ENCODE results near the gene GABARAPL1. TPM values are rescaled to one million over a fixed set of nuclear protein-coding genes. Genes with fewer than 3 reads are reported as not detected.

The GABARAPL1 gene
- total and polyA plus RNA-seq, 2 of the 13 experiments (the other 11 are each of a cell fraction or from before 2014, with no cell fraction given), result 7.9 to 26.1 TPM

GRCh38 chr12:10210225-10210624, 2.5 kb upstream of the GABARAPL1 start:
- Histone ChIP-seq H3K9ac (ENCODE audit: insufficient read depth, low read depth, low read length) (no peak overlapping the region), H3K4me3 (replicated peaks in 1 of 3; ENCODE audit: insufficient read depth in 1 of 3, low read depth in 2 of 3, low read length in 3 of 3) (no peak overlapping the region), H3K4me2 (ENCODE audit: low read depth, low read length) (no peak overlapping the region), H3K9me3 (ENCODE audit: low read length) (no peaks in the 10 kb centered on the region), H3K27me3 (ENCODE audit: control insufficient read depth in 1 of 2, insufficient read depth in 2 of 2, low read length in 2 of 2) (peaks cover 0 to 3% of the 10 kb centered on the region in 2 experiments; a peak in 1 of 5 replicates), H3K27ac (ENCODE audit: extremely low read length, insufficient read depth, low read length) (no peak overlapping the region), H2AFZ (ENCODE audit: low read length) (no peak overlapping the region), H4K20me1 (ENCODE audit: insufficient read depth, low read length) (no peaks in the 10 kb centered on the region), H3K79me2 (ENCODE audit: insufficient read depth, low read length) (no peaks in the 10 kb centered on the region), H3K36me3 (replicated peaks in 1 of 2; ENCODE audit: control insufficient read depth in 1 of 2, insufficient read depth in 2 of 2, low read length in 2 of 2) (no peaks in the 10 kb centered on the region), H3K4me1 (ENCODE audit: insufficient read depth, low read length) (peaks cover 16% of the 10 kb centered on the region; the same call in 1 of the 2 replicates)
- ChIA-PET CTCF (ENCODE audit: low intra/inter-chr PET ratio, low total read pairs) (no interaction called here), POLR2A (no interaction called here)
- FAIRE-seq (no peak), DNase-seq (ENCODE audit: low spot score) (no peak), ATAC-seq (no peak)
- BruUV-seq (replicated peaks), result no TSS peak
- in situ Hi-C loops (cut with HindIII; ENCODE audit: extremely low pct_ligation_motif_present, low pct_unique_long_range_greater_than_20kb) (no loop called here), intact Hi-C loops (cut with micrococcal nuclease; ENCODE audit: unreplicated experiment) (no loop called here)
- 78% methylated on average over 15 of the region's 15 CpGs for WGBS (ENCODE audit: low lambda C conversion rate)
- TF ChIP-seq PHF5A (CRISPR knock-in tag; IDR thresholded peaks at IDR 0.05; ENCODE audit: low read depth, unreplicated experiment), result no peak

- Histone ChIP-seq H2AFZ (ENCODE audit: low read length) (no peak overlapping the region), H3K79me2 (ENCODE audit: insufficient read depth, low read length) (no peaks in the 10 kb centered on the region), H3K4me2 (ENCODE audit: low read depth, low read length) (peak overlapping the region; percentile 98), H4K20me1 (ENCODE audit: insufficient read depth, low read length) (no peaks in the 10 kb centered on the region), H3K4me1 (ENCODE audit: insufficient read depth, low read length) (peaks cover 19% of the 10 kb centered on the region; the same call in 1 of the 2 replicates), H3K27ac (ENCODE audit: extremely low read length, insufficient read depth, low read length) (no peak overlapping the region), H3K9ac (ENCODE audit: insufficient read depth, low read depth, low read length) (no peak overlapping the region), H3K9me3 (ENCODE audit: low read length) (no peaks in the 10 kb centered on the region), H3K4me3 (replicated peaks in 1 of 3; ENCODE audit: insufficient read depth in 1 of 3, low read depth in 2 of 3, low read length in 3 of 3) (peak overlapping the region in 1 of 3 experiments; percentile 82; a peak in 1 of 6 replicates), H3K36me3 (replicated peaks in 1 of 2; ENCODE audit: control insufficient read depth in 1 of 2, insufficient read depth in 2 of 2, low read length in 2 of 2) (no peaks in the 10 kb centered on the region), H3K27me3 (ENCODE audit: control insufficient read depth in 1 of 2, insufficient read depth in 2 of 2, low read length in 2 of 2) (no peaks in the 10 kb centered on the region; a peak in 1 of 5 replicates)
- CTCF ChIA-PET (ENCODE audit: low intra/inter-chr PET ratio, low total read pairs), result no interaction called here
- 68% methylated on average over 21 of the region's 25 CpGs for WGBS (ENCODE audit: low lambda C conversion rate)
- BruUV-seq (replicated peaks), result no TSS peak
- ATAC-seq (no peak), DNase-seq (ENCODE audit: low spot score) (no peak), FAIRE-seq (no peak)
- in situ Hi-C loops (cut with HindIII; ENCODE audit: extremely low pct_ligation_motif_present, low pct_unique_long_range_greater_than_20kb) (no loop called here), intact Hi-C loops (cut with micrococcal nuclease; ENCODE audit: unreplicated experiment) (no loop called here)
- POLR2A ChIA-PET, result no interaction called here
- TF ChIP-seq FOSL2 (CRISPR knock-in tag; IDR thresholded peaks at IDR 0.05) (no peak), GATAD2A (CRISPR knock-in tag; IDR thresholded peaks at IDR 0.05) (no peak), SP140L (CRISPR knock-in tag; IDR thresholded peaks at IDR 0.05; ENCODE audit: borderline replicate concordance) (no peak), SATB2 (CRISPR knock-in tag; IDR thresholded peaks at IDR 0.05) (no peak), ZNF446 (CRISPR knock-in tag; IDR thresholded peaks at IDR 0.05) (no peak), BHLHE40 (IDR thresholded peaks at IDR 0.05; ENCODE audit: low read length) (peak; percentile 44; the same call in 1 of the 2 replicates), MXD3 (CRISPR knock-in tag; IDR thresholded peaks at IDR 0.05) (no peak)
Measured at GRCh38 chr12:10211101-10211939, 1.4 kb upstream of the GABARAPL1 start.
